Sigmoid colon (tissue), 7 donors: Measurements from ENCODE around the gene CYGB. TPM values are rescaled to one million over a fixed set of nuclear protein-coding genes. Genes with fewer than 3 reads are reported as not detected.

Experiments used
- DNase-seq: peaks from one replicate; pipeline ENCODE4 v3.0.0-alpha.2; 2019
- H3K27ac ChIP-seq, 4 donors: fragments of 200-600 bp; sonication (generic); one replicate each; pipeline ENCODE4 v1.5.1; 2016 to 2019; ENCODE audit warnings: mild to moderate bottlenecking in 1 of 4
- H3K27me3 ChIP-seq, 3 donors: fragments of 200-600 bp; sonication (generic); one replicate each; pipeline ENCODE4 v1.5.1; 2019; ENCODE audit warnings: mild to moderate bottlenecking in 1 of 3
- H3K36me3 ChIP-seq, 4 donors: fragments of 200-600 bp; sonication (generic); one replicate each; pipeline ENCODE4 v1.5.1; 2016 to 2019
- H3K4me1 ChIP-seq, 4 donors: fragments of 200-600 bp; sonication (generic); one replicate each; pipeline ENCODE4 v1.5.1; 2017 to 2019
- H3K4me3 ChIP-seq, 4 donors: fragments of 200-600 bp; sonication (generic); one replicate each; pipeline ENCODE4 v1.5.1; 2017 to 2019; ENCODE audit warnings: mild to moderate bottlenecking in 2 of 4, moderate library complexity in 1 of 4
- H3K9me3 ChIP-seq, 4 donors: fragments of 200-600 bp in 3 of 4; sonication (generic) in 3 of 4; one replicate each; pipeline versions ENCODE4 v1.5.1 to v1.6.1; 2013 to 2019
- CTCF ChIP-seq, 4 experiments: fragments of 450-650 bp in 3 of 4; fragments of 200-600 bp in 1 of 4; IDR thresholded peaks; one replicate each; pipeline ENCODE4 v1.5.1; 2016 to 2019; ENCODE audit warnings: antibody characterized with exemption in 4 of 4, mild to moderate bottlenecking in 3 of 4, moderate library complexity in 2 of 4
- EP300 ChIP-seq, 4 donors: sonication (generic); formaldehyde crosslinking; IDR thresholded peaks; one replicate each; pipeline ENCODE4 v1.6.1; 2017; ENCODE audit warnings: antibody characterized with exemption in 4 of 4
- POLR2A ChIP-seq, 2 donors: fragments of 450-650 bp; IDR thresholded peaks; one replicate each; pipeline ENCODE4 v1.6.1; 2016; ENCODE audit warnings: antibody characterized with exemption in 2 of 2, mild to moderate bottlenecking in 2 of 2, moderate library complexity in 2 of 2
- POLR2AphosphoS5 ChIP-seq, 4 donors: sonication (generic); formaldehyde crosslinking; IDR thresholded peaks; one replicate each; pipeline ENCODE4 v1.6.1; 2017; ENCODE audit warnings: antibody characterized with exemption in 4 of 4
- WGBS, 2 donors: extraction: QIAGEN DNeasy Blood & Tissue Kit; methylation state at CpG; one replicate each; pipeline ENCODE4 v1.1.7; 2013; 5-methylcytosine and 5-hydroxymethylcytosine counted together
- intact Hi-C: fragments of 100-400 bp; cut with DNase I; formaldehyde crosslinking; loops from one replicate; pipeline ENCODE4 v1.15.1; 2023
- polyA plus RNA-seq, 3 donors: library from polyadenylated mRNA; stranded (reverse); fragments of 200-250 nt; gene quantifications; one replicate each; pipeline ENCODE4 v1.2.3, GENCODE V29; 2013
- total RNA-seq, 4 donors: library from RNA; depleted of rRNA; stranded (reverse); fragments of >200 nt; gene quantifications; one replicate each; pipeline ENCODE4 v1.1.0, GENCODE V29; 2016
- donor health status: healthy with polysubstance abuse.
- donor health status: Bipolar disorder and iron deficiency.
- donor health status: healthy.

The CYGB gene
- total and polyA plus RNA-seq, 7 donors, result 9.7 to 33.4 (median 19.0) TPM

- Histone ChIP-seq H3K4me1 (no peaks in the 10 kb centered on the region), H3K4me3 (no peak overlapping the region), H3K9me3 (no peaks in the 10 kb centered on the region), H3K36me3 (peaks cover 0 to 11% (median 0%) of the 10 kb centered on the region in 4 donors), H3K27ac (peak overlapping the region in 2 of 4 donors; percentile 23 to 32), H3K27me3 (no peaks in the 10 kb centered on the region)
- 82 to 92% methylated on average over 7 of the region's 7 CpGs for WGBS, 2 donors
- no peak for DNase-seq
- TF ChIP-seq CTCF (IDR thresholded peaks at IDR 0.05), result no peak
- no peak for TF ChIP-seq EP300 (IDR thresholded peaks at IDR 0.05)
- TF ChIP-seq POLR2AphosphoS5 (IDR thresholded peaks at IDR 0.05), result no peak
- TF ChIP-seq POLR2A (IDR thresholded peaks at IDR 0.05), result no peak
- intact Hi-C loops, result no loop called here
These were observed 32.9 kb upstream of the CYGB start for GRCh38 chr17:76570457-76570856.

GRCh38 chr17:76569607-76570279 is 32.2 kb upstream of the CYGB start:
- intact Hi-C loops, result no loop called here
- WGBS, 2 donors, result 76 to 84% methylated on average over 18 of the region's 18 CpGs
- Histone ChIP-seq H3K36me3 (peaks cover 0 to 17% (median 0%) of the 10 kb centered on the region in 4 donors), H3K9me3 (no peaks in the 10 kb centered on the region), H3K27ac (peak overlapping the region in 3 of 4 donors; percentile 37 to 52 (median 44)), H3K4me3 (no peak overlapping the region), H3K4me1 (no peaks in the 10 kb centered on the region), H3K27me3 (no peaks in the 10 kb centered on the region)
- DNase-seq, result peak; percentile 86
- TF ChIP-seq POLR2AphosphoS5 (IDR thresholded peaks at IDR 0.05) (peak; percentile 24 to 44 (median 40)), EP300 (IDR thresholded peaks at IDR 0.05) (no peak)

GRCh38 chr17:76568811-76569221 is 31.3 kb upstream of the CYGB start:
- no peaks in the 10 kb centered on the region for H3K4me1 ChIP-seq
- intact Hi-C loops, result no loop called here
- 34 to 51% methylated on average over 19 of the region's 19 CpGs for WGBS, 2 donors
- DNase-seq, result no peak
- H3K27me3 ChIP-seq, result no peaks in the 10 kb centered on the region
- peaks cover 0 to 22% (median 0%) of the 10 kb centered on the region in 4 donors for H3K36me3 ChIP-seq
- no peaks in the 10 kb centered on the region for H3K9me3 ChIP-seq
- TF ChIP-seq CTCF (IDR thresholded peaks at IDR 0.05), result no peak
- no peak for TF ChIP-seq EP300 (IDR thresholded peaks at IDR 0.05)
- no peak for TF ChIP-seq POLR2AphosphoS5 (IDR thresholded peaks at IDR 0.05)
- no peak for TF ChIP-seq POLR2A (IDR thresholded peaks at IDR 0.05)
- no peak overlapping the region for H3K4me3 ChIP-seq
- peak overlapping the region in 2 of 4 donors; percentile 44 to 52 for H3K27ac ChIP-seq

GRCh38 chr17:76567634-76568432 is 30.3 kb upstream of the CYGB start:
- DNase-seq, result no peak
- intact Hi-C loops, result no loop called here
- peaks cover 0 to 28% (median 0%) of the 10 kb centered on the region in 4 donors for H3K36me3 ChIP-seq
- no peak overlapping the region for H3K4me3 ChIP-seq
- TF ChIP-seq EP300 (IDR thresholded peaks at IDR 0.05) (no peak), CTCF (IDR thresholded peaks at IDR 0.05) (no peak), POLR2AphosphoS5 (IDR thresholded peaks at IDR 0.05) (no peak), POLR2A (IDR thresholded peaks at IDR 0.05) (no peak)
- H3K27ac ChIP-seq, result peak overlapping the region in 1 of 4 donors; percentile 44
- 70 to 73% methylated on average over 14 of the region's 14 CpGs for WGBS, 2 donors
- no peaks in the 10 kb centered on the region for H3K27me3 ChIP-seq
- peaks cover 0 to 2% (median 1%) of the 10 kb centered on the region in 4 donors for H3K4me1 ChIP-seq
- no peaks in the 10 kb centered on the region for H3K9me3 ChIP-seq

- no peak overlapping the region for H3K27ac ChIP-seq
- H3K27me3 ChIP-seq, result no peaks in the 10 kb centered on the region
- no peak for TF ChIP-seq POLR2A (IDR thresholded peaks at IDR 0.05)
- no peak for TF ChIP-seq EP300 (IDR thresholded peaks at IDR 0.05)
- TF ChIP-seq POLR2AphosphoS5 (IDR thresholded peaks at IDR 0.05), result no peak
- TF ChIP-seq CTCF (IDR thresholded peaks at IDR 0.05), result no peak
- 75 to 87% methylated on average over 5 of the region's 5 CpGs for WGBS, 2 donors
- DNase-seq, result no peak
- no peak overlapping the region for H3K4me3 ChIP-seq
- peaks cover 0 to 29% (median 0%) of the 10 kb centered on the region in 4 donors for H3K36me3 ChIP-seq
- H3K4me1 ChIP-seq, result peaks cover 0 to 8% (median 7%) of the 10 kb centered on the region in 4 donors
- intact Hi-C loops, result no loop called here
- no peaks in the 10 kb centered on the region for H3K9me3 ChIP-seq
These were observed 29.5 kb upstream of the CYGB start for GRCh38 chr17:76566988-76567431.
